Endothelial cell of umbilical vein (primary cell): ENCODE results near the gene CPSF2. TPM values are rescaled to one million over a fixed set of nuclear protein-coding genes. Genes with fewer than 3 reads are reported as not detected.

Experiments used
- BruUV-seq: library from RNA; stranded (reverse); fragments of 400-500 nt; replicated peaks from 2 replicates; lab custom pipeline; 2021; lab: Mats Ljungman, UMichigan
- CTCF ChIA-PET: fragments of 300-600, 350-600 bp; sonication (Branson Sonifier 250); formaldehyde crosslinking; loops from one replicate; lab custom pipeline; 2021; ENCODE audit warnings: antibody characterized with exemption, inconsistent platforms; lab: Charles Lee
- POLR2A ChIA-PET: fragments of 300-600, 350-600 bp; sonication (Branson Sonifier 250); formaldehyde crosslinking; loops from one replicate; lab custom pipeline; 2021; ENCODE audit warnings: antibody characterized with exemption, inconsistent platforms; lab: Charles Lee
- DNase-seq: peaks from one replicate; pipeline ENCODE4 v3.0.0-alpha.2; 2011; ENCODE audit warnings: low read depth, low spot score
- FAIRE-seq: peaks from 2 replicates; lab custom pipeline; 2011; peaks lifted over from hg19 to GRCh38; lab: Jason Lieb, UNC
- H2AFZ ChIP-seq: 2 replicates; pipeline ENCODE4 v1.6.0; 2012; ENCODE audit warnings: low read depth, low read length, control low read depth, inconsistent platforms
- H3K27ac ChIP-seq: 2 replicates; pipeline ENCODE4 v1.5.1; 2011; ENCODE audit warnings: low read depth, mild to moderate bottlenecking, control low read depth, low read length, moderate library complexity; ENCODE audit not compliant: insufficient read depth
- H3K27me3 ChIP-seq, 2 experiments: 2 replicates each; pipeline versions ENCODE4 v1.6.0 to v1.6.1; 2011; ENCODE audit warnings: low read length in 2 of 2, mixed read lengths in 1 of 2; ENCODE audit not compliant: control insufficient read depth in 2 of 2, insufficient read depth in 2 of 2
- H3K36me3 ChIP-seq, 2 experiments: 2 replicates in 1 of 2; 3 replicates in 1 of 2; pipeline ENCODE4 v1.5.1; 2011; ENCODE audit warnings: low read length in 2 of 2, mild to moderate bottlenecking in 1 of 2, moderate library complexity in 1 of 2; ENCODE audit not compliant: control insufficient read depth in 2 of 2, insufficient read depth in 2 of 2; ENCODE audit errors: extremely low read depth in 1 of 2
- H3K4me1 ChIP-seq: 3 replicates; pipeline ENCODE4 v1.5.1; 2011; ENCODE audit warnings: mild to moderate bottlenecking, low read length; ENCODE audit not compliant: control insufficient read depth, insufficient read depth; ENCODE audit errors: extremely low read depth
- H3K4me2 ChIP-seq: 2 replicates; pipeline ENCODE4 v1.6.1; 2011; ENCODE audit warnings: low read length, control low read depth, mixed read lengths; ENCODE audit not compliant: insufficient read depth
- H3K4me3 ChIP-seq, 3 experiments: fragments of 200-600 bp in 1 of 3; sonication (generic), shearing (Covaris generic) in 1 of 3; replicated peaks in 1 of 3; 2 replicates each; pipeline ENCODE4 v1.5.1; 2011 to 2016; ENCODE audit warnings: control low read depth in 3 of 3, low read length in 3 of 3, mild to moderate bottlenecking in 2 of 3, inconsistent platforms in 1 of 3, low read depth in 1 of 3, moderate library complexity in 1 of 3; ENCODE audit not compliant: insufficient read depth in 1 of 3
- H3K79me2 ChIP-seq: 2 replicates; pipeline ENCODE4 v1.6.0; 2012; ENCODE audit warnings: low read length, inconsistent platforms; ENCODE audit not compliant: control insufficient read depth, insufficient read depth
- H3K9ac ChIP-seq: replicated peaks from 2 replicates; pipeline ENCODE3; 2011; ENCODE audit warnings: low read length, control low read depth; ENCODE audit not compliant: insufficient read depth; ENCODE audit errors: extremely low read depth
- H3K9me1 ChIP-seq: replicated peaks from 3 replicates; pipeline ENCODE4 v1.6.0; 2011; ENCODE audit warnings: mild to moderate bottlenecking, low read length; ENCODE audit not compliant: control insufficient read depth, insufficient read depth; ENCODE audit errors: extremely low read depth
- H3K9me3 ChIP-seq: replicated peaks from 2 replicates; pipeline ENCODE4 v1.5.1; 2012; ENCODE audit warnings: low read length, inconsistent platforms; ENCODE audit not compliant: control insufficient read depth, insufficient read depth
- H4K20me1 ChIP-seq: replicated peaks from 2 replicates; pipeline ENCODE3; 2011; ENCODE audit warnings: mild to moderate bottlenecking, low read length; ENCODE audit not compliant: control insufficient read depth, insufficient read depth; ENCODE audit errors: extremely low read depth
- EZH2 ChIP-seq: IDR thresholded peaks from 2 replicates; pipeline ENCODE4 v1.6.1; 2012; ENCODE audit warnings: borderline replicate concordance, low read depth, mild to moderate bottlenecking, moderate library complexity, low read length, inconsistent platforms; ENCODE audit not compliant: severe bottlenecking
- FOS ChIP-seq: IDR thresholded peaks from 2 replicates; pipeline ENCODE4 v1.6.1; 2011; ENCODE audit warnings: mild to moderate bottlenecking, low read length, moderate library complexity, borderline replicate concordance; ENCODE audit not compliant: insufficient read depth
- GATA2 ChIP-seq: IDR thresholded peaks from 2 replicates; pipeline ENCODE4 v1.7.0; 2011; ENCODE audit warnings: low read depth, mild to moderate bottlenecking, moderate library complexity, mixed read lengths, low read length; ENCODE audit not compliant: insufficient read length, insufficient read depth
- JUN ChIP-seq: IDR thresholded peaks from 2 replicates; pipeline ENCODE4 v1.6.1; 2011; ENCODE audit warnings: borderline replicate concordance, low read depth; ENCODE audit not compliant: insufficient read length, insufficient read depth
- MYC ChIP-seq: IDR thresholded peaks from one replicate; pipeline ENCODE4 v1.6.1; 2011; ENCODE audit warnings: mild to moderate bottlenecking, low read depth, low read length
- POLR2A ChIP-seq: IDR thresholded peaks from 2 replicates; pipeline ENCODE4 v1.6.1; 2012; ENCODE audit warnings: low read depth, mild to moderate bottlenecking, control low read depth, low read length
- POLR2AphosphoS5 ChIP-seq: IDR thresholded peaks from 2 replicates; pipeline ENCODE4 v1.6.1; 2012; ENCODE audit warnings: low read depth, mild to moderate bottlenecking, control low read depth, low read length, moderate library complexity; ENCODE audit not compliant: insufficient read depth
- dilution Hi-C: fragments of 300-500 bp; cut with MboI; formaldehyde crosslinking; loops from one replicate; pipeline ENCODE4 v1.15.0; 2019; ENCODE audit warnings: low sequenced_read_pairs; ENCODE audit not compliant: extremely low pct_ligation_motif_present
- intact Hi-C: fragments of 100-400 bp; cut with micrococcal nuclease; formaldehyde crosslinking; loops from one replicate; pipeline ENCODE4 v1.10.0; 2022
- polyA plus RNA-seq, 4 experiments: library from polyadenylated mRNA; depleted of rRNA in 3 of 4; stranded (reverse) in 3 of 4; unstranded in 1 of 4; fragments of >200 nt; gene quantifications; 2 replicates each; pipeline versions ENCODE4 v1.2.1 to v1.2.3, GENCODE V29; 2011 to 2012; ENCODE audit warnings: missing spikeins in 1 of 4
- total RNA-seq: library from RNA; stranded (reverse); gene quantifications from 2 replicates; pipeline ENCODE4 v1.2.3, GENCODE V29; 2021
- TF ChIP-seq, protein P1 (sequence below): IDR thresholded peaks from 2 replicates; pipeline ENCODE4 v1.6.1; 2011; ENCODE audit not compliant: insufficient read depth, insufficient read length
- TF ChIP-seq, protein P2 (sequence below), 2 donors: IDR thresholded peaks; 1 replicate in 1 of 2; 2 replicates in 1 of 2; pipeline ENCODE4 v1.5.1; 2011; ENCODE audit warnings: low read length in 2 of 2, mild to moderate bottlenecking in 2 of 2, moderate library complexity in 2 of 2, control low read depth in 1 of 2, inconsistent platforms in 1 of 2, low read depth in 1 of 2; ENCODE audit not compliant: insufficient read depth in 1 of 2; ENCODE audit errors: extremely low read depth in 1 of 2

The CPSF2 gene
- total and polyA plus RNA-seq, 2 donors (not counting 3 experiments of a cell fraction or from before 2014, with no cell fraction given), result 8.3 to 81.7 TPM

DNA sequence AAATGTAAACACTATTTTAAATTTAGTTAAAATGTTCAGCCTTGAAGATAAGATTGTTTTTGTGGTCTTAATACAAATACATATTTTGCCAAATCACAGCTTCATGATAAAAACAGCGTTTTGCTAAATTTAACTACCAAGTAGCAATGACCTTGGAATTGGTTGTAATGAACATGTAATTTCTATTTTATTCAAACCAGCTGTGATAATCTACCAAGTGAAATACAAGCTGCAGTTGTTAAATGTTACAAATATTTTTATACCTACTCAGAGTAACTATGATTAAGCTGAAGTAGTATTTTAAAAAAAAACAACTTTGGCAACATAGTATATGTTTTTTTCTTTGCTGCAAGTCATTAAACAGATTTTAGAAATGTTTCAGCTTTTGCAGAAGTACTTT lies 96.2 kb downstream of the CPSF2 start:
- intact Hi-C loops, result no loop called here
- FAIRE-seq (no peak), DNase-seq (no peak)
- Histone ChIP-seq H3K4me2 (no peak overlapping the region), H3K36me3 (no peaks in the 10 kb centered on the region), H3K9ac (no peak overlapping the region), H3K4me1 (no peaks in the 10 kb centered on the region), H2AFZ (no peak overlapping the region), H4K20me1 (no peaks in the 10 kb centered on the region), H3K27ac (no peak overlapping the region), H3K79me2 (no peaks in the 10 kb centered on the region), H3K9me3 (no peaks in the 10 kb centered on the region), H3K9me1 (no peaks in the 10 kb centered on the region), H3K4me3 (no peak overlapping the region), H3K27me3 (no peaks in the 10 kb centered on the region)
- dilution Hi-C loops, result no loop called here
- BruUV-seq, result no TSS peak
- TF ChIP-seq, protein P1, sequence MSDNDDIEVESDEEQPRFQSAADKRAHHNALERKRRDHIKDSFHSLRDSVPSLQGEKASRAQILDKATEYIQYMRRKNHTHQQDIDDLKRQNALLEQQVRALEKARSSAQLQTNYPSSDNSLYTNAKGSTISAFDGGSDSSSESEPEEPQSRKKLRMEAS, result no peak
- TF ChIP-seq GATA2 (no peak), JUN (no peak), POLR2A (no peak), POLR2AphosphoS5 (no peak), EZH2 (no peak), FOS (no peak), MYC (no peak)
- TF ChIP-seq, protein P2, sequence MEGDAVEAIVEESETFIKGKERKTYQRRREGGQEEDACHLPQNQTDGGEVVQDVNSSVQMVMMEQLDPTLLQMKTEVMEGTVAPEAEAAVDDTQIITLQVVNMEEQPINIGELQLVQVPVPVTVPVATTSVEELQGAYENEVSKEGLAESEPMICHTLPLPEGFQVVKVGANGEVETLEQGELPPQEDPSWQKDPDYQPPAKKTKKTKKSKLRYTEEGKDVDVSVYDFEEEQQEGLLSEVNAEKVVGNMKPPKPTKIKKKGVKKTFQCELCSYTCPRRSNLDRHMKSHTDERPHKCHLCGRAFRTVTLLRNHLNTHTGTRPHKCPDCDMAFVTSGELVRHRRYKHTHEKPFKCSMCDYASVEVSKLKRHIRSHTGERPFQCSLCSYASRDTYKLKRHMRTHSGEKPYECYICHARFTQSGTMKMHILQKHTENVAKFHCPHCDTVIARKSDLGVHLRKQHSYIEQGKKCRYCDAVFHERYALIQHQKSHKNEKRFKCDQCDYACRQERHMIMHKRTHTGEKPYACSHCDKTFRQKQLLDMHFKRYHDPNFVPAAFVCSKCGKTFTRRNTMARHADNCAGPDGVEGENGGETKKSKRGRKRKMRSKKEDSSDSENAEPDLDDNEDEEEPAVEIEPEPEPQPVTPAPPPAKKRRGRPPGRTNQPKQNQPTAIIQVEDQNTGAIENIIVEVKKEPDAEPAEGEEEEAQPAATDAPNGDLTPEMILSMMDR (IDR thresholded peaks at IDR 0.05; ENCODE audit: extremely low read depth in 1 of 2, insufficient read depth in 1 of 2, low read depth in 1 of 2, low read length in 2 of 2), result no peak
- ChIA-PET CTCF (interaction anchor here (1.4 kb wide), 1 partner anchor 27 kb away, joined by 4 read pairs; no protein-coding TSS in a partner anchor), POLR2A (interaction anchor here (0.5 kb wide), 1 partner anchor 389 kb away, joined by 3 read pairs; no protein-coding TSS in a partner anchor)

Other genes with a start within 250 kb of the CPSF2 start
- 27.6 and 44.9 TPM in 2 replicates for gene FBLN5, start 174.3 kb upstream of the CPSF2 start, total RNA-seq
- gene FBLN5, start 174.3 kb upstream of the CPSF2 start, polyA plus RNA-seq, result 33.1 and 35.7 TPM in 2 replicates
- 51.7 and 58.0 TPM in 2 replicates for gene TRIP11, start 81.9 kb upstream of the CPSF2 start, total RNA-seq
- 6.0 and 7.0 TPM in 2 replicates for gene TRIP11, start 81.9 kb upstream of the CPSF2 start, polyA plus RNA-seq
- gene ATXN3, start 15.4 kb upstream of the CPSF2 start, total RNA-seq, result 28.1 and 30.2 TPM in 2 replicates
- 4.0 and 7.9 TPM in 2 replicates for gene ATXN3, start 15.4 kb upstream of the CPSF2 start, polyA plus RNA-seq
- 95.2 and 114 TPM in 2 replicates for gene NDUFB1, start 263 bp upstream of the CPSF2 start, total RNA-seq
- gene NDUFB1, start 263 bp upstream of the CPSF2 start, polyA plus RNA-seq, result 135 and 267 TPM in 2 replicates
- 0.07 and 0.14 TPM in 2 replicates for gene SLC24A4, start 201.2 kb downstream of the CPSF2 start, total RNA-seq
- gene SLC24A4, start 201.2 kb downstream of the CPSF2 start, polyA plus RNA-seq, result 0.02 and 0.08 TPM in 2 replicates